Measurements from ENCODE around the gene MIGA1. TPM values are rescaled to one million over a fixed set of nuclear protein-coding genes. Genes with fewer than 3 reads are reported as not detected.

MIGA1 gene
- total and polyA plus RNA-seq, 9 of the 15 experiments (the other 6 are each of a cell fraction or from before 2014, with no cell fraction given): 1.6 to 5.1 (median 2.9) TPM

DNA sequence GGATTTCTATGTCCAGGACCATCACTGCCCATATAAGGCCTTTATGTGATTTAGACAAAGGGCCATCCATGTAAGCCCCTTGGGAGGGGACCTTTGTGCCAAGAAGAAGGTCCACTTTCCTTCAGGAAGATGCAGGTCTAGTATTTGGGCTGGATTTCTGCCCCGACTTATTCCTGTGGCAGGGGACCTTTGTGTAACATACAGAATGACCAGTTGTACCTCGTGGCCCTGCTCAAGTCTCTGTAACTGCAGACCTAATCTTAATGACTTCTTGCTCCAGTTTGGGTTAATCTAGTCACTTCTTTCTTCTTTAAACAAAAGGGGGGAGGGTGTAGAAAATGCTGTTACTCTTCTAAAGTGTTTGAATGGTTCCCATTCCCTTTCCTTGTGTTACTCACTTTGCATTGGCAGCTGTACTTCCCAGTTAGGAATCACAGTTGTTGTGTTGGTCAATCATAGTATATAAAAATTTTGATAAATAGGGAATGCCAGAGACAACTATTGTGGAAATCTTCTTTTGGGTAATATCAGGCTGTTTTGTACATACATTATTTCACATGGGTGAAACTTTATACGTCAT, 54.2 kb downstream of the MIGA1 start:
- Histone ChIP-seq H3K4me1 (replicated peaks in 1 of 2; ENCODE audit: control insufficient read depth in 2 of 2, insufficient read depth in 2 of 2, low read length in 2 of 2) (peaks cover 0 to 19% of the 10 kb centered on the region in 2 experiments; a peak in 2 of 5 replicates), H3K4me2 (ENCODE audit: insufficient read depth, low read length) (no peak overlapping the region), H3K9ac (ENCODE audit: insufficient read depth in 1 of 2, low read depth in 2 of 2, low read length in 2 of 2) (no peak overlapping the region; a peak in 1 of 4 replicates), H3K4me3 (no peak overlapping the region), H3K9me1 (ENCODE audit: control insufficient read depth, insufficient read depth, low read length) (no peaks in the 10 kb centered on the region), H2AFZ (ENCODE audit: low read depth, low read length) (no peak overlapping the region), H3K9me3 (replicated peaks; ENCODE audit: control insufficient read depth, insufficient read depth, low read depth, low read length) (no peaks in the 10 kb centered on the region), H3K36me3 (ENCODE audit: control insufficient read depth, insufficient read depth, low read length) (no peaks in the 10 kb centered on the region), H3K79me2 (ENCODE audit: control insufficient read depth, insufficient read depth, low read length) (no peaks in the 10 kb centered on the region), H3K27me3 (ENCODE audit: control insufficient read depth in 2 of 2, insufficient read depth in 2 of 2, low read length in 2 of 2) (no peaks in the 10 kb centered on the region), H3K27ac (ENCODE audit: extremely low read depth, low read depth, low read length) (no peak overlapping the region), H4K20me1 (replicated peaks; ENCODE audit: control insufficient read depth, insufficient read depth, low read length) (no peaks in the 10 kb centered on the region)
- ATAC-seq (peak; percentile 63), DNase-seq (ENCODE audit: extremely low read depth in 1 of 4, low spot score in 3 of 4) (peak in 1 of 4 experiments; percentile 11), FAIRE-seq (no peak)
- intact Hi-C loops (cut with micrococcal nuclease): no loop called here
- POLR2A ChIA-PET: interaction anchor here (0.7 to 1.3 kb wide), 3 partner anchors 10 to 332 kb away, joined by 3 read pairs; no protein-coding TSS in a partner anchor
- TF ChIP-seq E2F1 (CRISPR knock-in tag; IDR thresholded peaks at IDR 0.05) (no peak), SMARCA5 (IDR thresholded peaks at IDR 0.05) (no peak), PRPF4 (IDR thresholded peaks at IDR 0.05; ENCODE audit: insufficient read depth, low read depth, low read length, poor library complexity, severe bottlenecking) (no peak), RFX1 (IDR thresholded peaks at IDR 0.05) (no peak), ZNF175 (CRISPR knock-in tag; IDR thresholded peaks at IDR 0.05; ENCODE audit: low read depth) (no peak), TFE3 (CRISPR knock-in tag; IDR thresholded peaks at IDR 0.05) (no peak), MEIS2 (IDR thresholded peaks at IDR 0.05; ENCODE audit: partially characterized antibody) (no peak), CBX8 (IDR thresholded peaks at IDR 0.05; ENCODE audit: borderline replicate concordance, extremely low read depth, low read depth, low read length, poor library complexity, severe bottlenecking) (no peak), ZC3H11A (IDR thresholded peaks at IDR 0.05; ENCODE audit: low read depth, low read length) (no peak), ZBED1 (IDR thresholded peaks at IDR 0.05) (no peak), SRF (CRISPR knock-in tag; IDR thresholded peaks at IDR 0.05) (peak in 1 of 2 experiments; percentile 49; a peak in 1 of 4 replicates), NR3C1 (CRISPR knock-in tag; IDR thresholded peaks at IDR 0.05) (no peak), TCF7 (IDR thresholded peaks at IDR 0.05; ENCODE audit: borderline replicate concordance) (no peak), PHF20 (IDR thresholded peaks at IDR 0.05; ENCODE audit: partially characterized antibody) (no peak)
- TF ChIP-seq, protein P1, sequence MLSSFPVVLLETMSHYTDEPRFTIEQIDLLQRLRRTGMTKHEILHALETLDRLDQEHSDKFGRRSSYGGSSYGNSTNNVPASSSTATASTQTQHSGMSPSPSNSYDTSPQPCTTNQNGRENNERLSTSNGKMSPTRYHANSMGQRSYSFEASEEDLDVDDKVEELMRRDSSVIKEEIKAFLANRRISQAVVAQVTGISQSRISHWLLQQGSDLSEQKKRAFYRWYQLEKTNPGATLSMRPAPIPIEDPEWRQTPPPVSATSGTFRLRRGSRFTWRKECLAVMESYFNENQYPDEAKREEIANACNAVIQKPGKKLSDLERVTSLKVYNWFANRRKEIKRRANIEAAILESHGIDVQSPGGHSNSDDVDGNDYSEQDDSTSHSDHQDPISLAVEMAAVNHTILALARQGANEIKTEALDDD (IDR thresholded peaks at IDR 0.05): 0 out of 2 replicates have a peak, but pooled peaks have one; percentile 13
- CTCF ChIA-PET (ENCODE audit: low intra/inter-chr PET ratio): no interaction called here
- WGBS (ENCODE audit: insufficient coverage, low coverage, missing lambda C conversion rate): 61% methylated on average over 3 of the region's 3 CpGs
- BruUV-seq (replicated peaks): no TSS peak
- in situ Hi-C loops (cut with MboI): no loop called here

Measured in K562 (cell line).